ENCODE results near the gene LGI2.
"Not testable (repeated sequence)": the region's sequence is repeated elsewhere in the genome, so short reads cannot be mapped to it uniquely, and the experiment has no call there.

LGI2 gene, protein sequence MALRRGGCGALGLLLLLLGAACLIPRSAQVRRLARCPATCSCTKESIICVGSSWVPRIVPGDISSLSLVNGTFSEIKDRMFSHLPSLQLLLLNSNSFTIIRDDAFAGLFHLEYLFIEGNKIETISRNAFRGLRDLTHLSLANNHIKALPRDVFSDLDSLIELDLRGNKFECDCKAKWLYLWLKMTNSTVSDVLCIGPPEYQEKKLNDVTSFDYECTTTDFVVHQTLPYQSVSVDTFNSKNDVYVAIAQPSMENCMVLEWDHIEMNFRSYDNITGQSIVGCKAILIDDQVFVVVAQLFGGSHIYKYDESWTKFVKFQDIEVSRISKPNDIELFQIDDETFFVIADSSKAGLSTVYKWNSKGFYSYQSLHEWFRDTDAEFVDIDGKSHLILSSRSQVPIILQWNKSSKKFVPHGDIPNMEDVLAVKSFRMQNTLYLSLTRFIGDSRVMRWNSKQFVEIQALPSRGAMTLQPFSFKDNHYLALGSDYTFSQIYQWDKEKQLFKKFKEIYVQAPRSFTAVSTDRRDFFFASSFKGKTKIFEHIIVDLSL

DNA sequence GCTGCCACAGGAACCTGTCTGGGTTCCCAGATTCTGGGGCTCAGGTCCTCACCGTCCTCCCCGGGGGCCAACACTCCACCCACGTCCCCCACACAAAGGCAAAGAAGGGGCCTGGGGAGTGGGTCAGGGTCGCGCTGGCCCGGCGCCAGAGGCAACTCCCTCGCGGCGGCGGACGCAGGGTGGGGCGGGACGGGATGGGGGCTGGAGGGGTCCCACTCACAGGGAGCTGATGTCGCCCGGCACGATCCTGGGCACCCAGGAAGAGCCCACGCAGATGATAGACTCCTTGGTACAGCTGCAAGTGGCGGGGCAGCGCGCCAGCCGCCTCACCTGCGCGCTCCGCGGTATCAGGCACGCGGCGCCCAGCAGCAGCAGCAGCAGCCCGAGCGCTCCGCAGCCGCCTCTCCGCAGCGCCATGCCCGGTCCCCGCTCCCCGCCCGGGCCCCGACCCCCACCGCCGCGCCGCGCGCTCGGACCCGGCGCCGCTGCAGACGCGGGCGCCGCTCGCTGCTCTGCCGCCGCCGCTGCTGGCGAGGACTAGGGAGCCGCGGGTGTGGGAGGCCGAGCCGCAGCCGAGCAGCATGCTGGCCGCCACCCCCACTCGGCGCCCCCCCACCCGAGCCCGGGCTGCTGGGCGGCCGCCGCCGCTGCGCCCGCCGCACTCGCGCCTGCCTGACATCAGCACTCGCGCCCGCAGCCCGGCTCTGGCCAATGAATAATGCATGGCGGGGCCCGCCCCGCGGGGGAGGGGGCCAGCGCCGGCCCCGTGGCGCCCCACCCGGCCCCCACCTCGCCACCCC is at the start of gene LGI2:
Gene LGI2, minus strand, starts transcription at position 670 of the 800 bp plus-strand sequence. Its CDS starts 253 bp downstream, at position 417.
- no peak for DNase-seq

DNA sequence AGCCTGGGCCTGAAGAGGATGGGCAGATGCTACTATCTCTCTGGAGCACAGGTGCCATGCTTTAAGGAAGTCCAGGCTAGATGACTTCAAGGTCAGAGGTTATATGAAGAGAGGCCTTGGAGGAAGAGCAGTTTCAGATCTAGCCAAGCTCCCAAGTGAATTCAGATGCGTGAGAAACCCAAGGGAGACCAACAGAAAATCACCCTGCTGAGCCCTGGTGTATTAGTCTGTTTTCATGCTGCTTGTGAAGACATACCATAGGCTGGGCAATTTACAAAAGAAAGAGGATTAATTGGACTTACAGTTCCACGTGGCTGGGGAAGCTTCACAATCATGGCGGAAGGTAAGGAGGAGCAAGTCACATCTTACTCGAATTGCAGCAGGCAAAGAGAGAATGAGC is 47.8 kb upstream of the LGI2 start:
- no peak for DNase-seq

DNA sequence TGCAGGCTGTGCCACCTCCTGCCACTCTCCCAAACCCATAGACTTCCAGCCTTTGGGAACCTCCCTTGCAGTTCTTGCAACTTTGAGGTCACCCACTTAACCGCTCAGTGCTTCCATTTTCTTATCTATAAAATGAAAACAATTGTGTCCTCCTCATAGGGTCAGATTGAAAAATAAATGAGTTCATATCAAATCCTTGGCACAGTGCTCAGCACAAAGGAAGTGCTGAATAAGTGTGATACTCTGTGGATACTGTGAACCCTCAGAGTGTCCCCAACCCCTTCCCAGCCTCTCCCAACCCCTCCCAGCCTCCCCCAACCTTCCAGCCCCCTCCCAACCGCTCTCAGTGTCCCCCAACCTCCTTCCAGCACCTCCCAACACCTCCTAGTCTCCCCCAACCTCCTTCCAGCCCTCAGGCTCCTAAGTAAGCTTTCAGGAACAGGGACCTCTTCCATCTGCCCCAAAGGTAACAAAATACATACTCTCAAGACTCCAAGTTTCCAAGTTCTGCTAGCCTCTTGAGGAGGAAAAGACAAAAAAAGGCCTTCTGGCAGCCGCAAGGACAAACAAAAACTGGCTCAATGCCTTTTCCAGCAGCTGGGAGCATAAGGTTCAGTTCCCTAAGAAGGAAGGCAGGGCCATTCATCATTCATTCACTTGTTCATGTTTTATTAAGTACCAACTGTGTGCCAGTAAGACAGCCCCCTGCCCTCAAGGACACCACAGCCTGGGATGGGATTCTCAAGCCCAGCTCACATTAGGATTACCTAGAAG is 46.1 kb upstream of the LGI2 start:
- no peak for DNase-seq

DNA sequence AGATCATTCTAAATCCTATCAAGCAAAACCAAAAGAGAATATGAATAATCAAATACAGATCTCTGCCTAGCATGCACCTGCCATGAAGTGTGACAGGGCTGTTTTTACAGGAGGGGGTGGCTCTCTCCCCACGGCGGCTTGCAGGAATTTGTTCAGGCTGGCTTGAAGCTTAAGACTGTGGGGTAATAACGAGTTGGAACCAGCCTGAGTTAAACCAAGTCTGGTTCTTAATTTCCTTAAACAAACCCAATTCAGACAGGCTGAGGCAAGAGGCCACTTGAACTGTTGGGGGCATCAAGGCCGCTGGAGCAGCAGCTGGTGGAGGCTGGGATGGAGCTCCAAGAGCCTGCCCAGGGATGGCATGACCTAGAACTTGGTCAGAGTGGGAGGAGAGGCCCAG is 45.1 kb upstream of the LGI2 start:
- DNase-seq = no peak

DNA sequence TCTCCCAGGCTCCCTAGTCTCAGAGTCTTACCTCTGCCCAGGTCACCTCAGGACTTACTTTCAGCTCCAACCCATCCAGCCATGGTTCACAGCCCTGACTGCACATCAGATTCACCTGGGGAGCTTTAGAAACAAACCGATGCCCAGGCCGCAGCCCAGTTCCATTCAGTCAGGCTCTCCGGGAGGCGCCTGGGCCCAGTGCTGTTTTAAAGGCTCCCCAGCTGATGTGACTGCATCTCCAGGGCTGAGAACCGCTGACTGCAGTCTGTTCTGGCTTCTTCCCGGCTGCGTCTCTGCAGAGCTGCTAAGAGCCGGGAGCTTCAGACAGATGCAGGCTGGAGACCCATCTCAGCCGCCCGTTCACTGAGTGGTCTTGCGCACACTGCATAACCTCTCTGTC is 44.4 kb upstream of the LGI2 start:
- DNase-seq = no peak

DNA sequence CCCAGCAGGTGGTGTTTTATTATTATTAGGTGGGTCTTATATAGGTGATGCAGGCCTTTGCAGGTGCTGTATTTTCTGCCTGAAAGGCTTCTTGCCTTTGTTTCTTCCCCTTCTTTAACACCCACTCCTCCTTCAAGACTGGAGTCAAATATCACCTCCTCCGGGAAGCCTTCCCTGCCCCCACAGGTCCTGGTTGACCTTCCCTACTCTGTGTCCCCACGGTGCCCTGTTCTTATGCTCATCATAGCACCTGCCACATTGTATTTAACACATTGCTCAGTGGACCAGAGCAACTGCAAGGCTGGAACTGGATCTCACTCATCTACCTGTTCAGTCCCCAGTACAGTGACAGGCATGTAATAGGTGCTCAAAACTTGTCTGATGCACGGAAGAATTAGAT is 39.8 kb upstream of the LGI2 start:
- DNase-seq = no peak

DNA sequence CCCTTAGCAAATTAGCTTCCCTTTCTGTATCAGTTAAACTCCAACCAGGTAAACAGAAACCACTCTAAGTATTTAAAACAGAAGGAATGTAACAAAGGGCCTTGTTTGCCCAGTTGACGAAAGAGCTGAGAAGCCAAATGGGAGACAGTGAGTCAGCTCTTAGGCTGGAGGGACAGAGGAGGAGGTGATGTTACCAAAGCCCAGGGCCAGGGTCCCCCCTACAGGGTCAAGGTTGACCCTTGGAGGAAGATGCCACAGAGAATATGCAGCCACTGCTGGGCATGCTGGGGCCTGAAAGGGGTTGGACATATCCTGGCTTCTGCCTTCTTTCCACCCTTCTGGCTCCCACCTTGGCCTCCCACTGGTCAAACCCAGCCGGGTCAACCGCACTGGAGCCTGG is 38.3 kb upstream of the LGI2 start:
- DNase-seq = no peak

DNA sequence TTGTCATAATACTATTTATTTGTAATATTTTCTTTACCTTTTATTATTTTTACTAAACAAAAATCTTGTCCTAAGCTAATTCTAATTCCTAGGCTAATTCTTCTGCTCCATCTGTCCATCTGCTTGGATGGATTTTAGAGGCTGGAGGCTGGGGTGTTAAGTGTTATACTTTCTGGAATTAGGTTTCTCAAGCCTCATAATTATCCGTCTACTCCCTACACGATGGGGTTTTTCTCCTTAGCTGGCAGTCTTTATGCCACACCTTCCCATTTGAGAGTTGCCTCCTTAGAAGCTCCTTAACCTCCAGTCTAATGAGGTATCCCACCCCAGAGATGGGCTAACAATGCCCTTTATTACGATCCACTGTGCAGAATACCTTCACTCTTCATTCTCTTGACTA is 37.6 kb upstream of the LGI2 start:
- no peak for DNase-seq

DNA sequence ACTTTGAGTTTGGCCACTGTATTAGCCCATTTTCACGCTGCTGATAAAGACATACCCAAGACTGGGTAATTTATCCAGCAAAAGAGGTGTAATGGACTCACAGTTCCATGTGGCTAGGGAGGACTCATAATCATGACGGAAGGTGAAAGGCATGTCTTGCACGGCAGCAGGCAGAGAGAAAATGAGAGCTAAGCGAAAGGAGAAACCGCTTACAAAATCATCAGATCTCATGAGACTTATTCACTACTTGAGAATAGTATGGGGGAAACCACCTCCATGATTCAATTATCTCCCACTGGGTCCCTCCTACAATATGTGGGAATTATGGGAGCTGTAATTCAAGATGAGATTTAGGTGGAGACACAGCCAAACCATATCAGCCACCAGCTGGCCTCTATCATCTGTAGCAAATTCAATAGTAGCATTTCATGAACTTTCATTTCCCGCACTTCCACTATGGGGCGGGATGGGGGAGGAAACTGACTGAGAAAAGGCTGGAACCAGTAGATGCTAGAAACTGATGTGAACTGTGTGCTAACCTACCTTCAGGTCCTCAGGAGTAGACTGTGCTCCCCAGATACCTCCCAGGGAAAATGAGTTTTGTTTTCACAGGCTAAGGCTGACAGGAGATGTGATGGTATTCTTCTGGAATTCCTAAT is 35.3 kb upstream of the LGI2 start:
- no peak for DNase-seq

DNA sequence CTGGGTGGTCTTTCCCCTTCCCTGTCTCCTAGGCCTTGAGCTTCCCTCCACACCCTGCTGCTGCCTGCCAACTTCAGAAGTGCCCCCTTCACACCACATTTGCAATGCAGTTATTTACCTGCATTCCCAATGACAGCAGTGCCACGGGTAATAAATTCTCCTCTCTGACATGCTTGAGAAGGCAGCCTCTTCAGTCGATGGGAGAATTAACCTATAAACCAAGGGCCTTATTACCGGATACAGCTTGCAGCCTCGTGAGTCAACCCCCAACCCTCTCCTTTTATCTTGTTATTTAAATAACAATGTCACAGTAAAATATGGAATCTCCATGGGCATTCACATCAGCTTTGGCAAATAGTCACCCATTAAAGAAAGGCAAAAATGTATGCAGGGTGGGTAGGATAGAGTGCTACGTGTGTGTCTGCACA is 34.7 kb upstream of the LGI2 start:
- DNase-seq = no peak

DNA sequence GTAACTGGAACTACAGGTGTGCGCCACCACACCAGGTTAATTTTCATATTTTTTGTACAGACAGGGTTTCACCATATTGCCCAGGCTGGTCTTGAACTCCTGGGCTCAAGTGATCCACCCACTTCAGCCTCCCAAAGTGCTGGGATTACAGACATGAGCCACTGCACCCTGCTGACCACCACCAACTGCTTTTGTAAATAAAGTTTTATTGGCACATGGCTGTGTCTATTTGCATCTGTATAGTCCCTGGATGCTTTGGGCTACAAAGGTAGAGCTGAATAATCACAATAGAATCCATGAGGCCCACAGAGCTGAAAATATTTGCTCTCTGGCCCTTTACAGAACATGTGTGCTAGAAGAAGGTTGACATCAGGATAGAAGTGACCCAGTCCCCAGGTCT is 33.7 kb upstream of the LGI2 start:
- DNase-seq = not testable (repeated sequence)

DNA sequence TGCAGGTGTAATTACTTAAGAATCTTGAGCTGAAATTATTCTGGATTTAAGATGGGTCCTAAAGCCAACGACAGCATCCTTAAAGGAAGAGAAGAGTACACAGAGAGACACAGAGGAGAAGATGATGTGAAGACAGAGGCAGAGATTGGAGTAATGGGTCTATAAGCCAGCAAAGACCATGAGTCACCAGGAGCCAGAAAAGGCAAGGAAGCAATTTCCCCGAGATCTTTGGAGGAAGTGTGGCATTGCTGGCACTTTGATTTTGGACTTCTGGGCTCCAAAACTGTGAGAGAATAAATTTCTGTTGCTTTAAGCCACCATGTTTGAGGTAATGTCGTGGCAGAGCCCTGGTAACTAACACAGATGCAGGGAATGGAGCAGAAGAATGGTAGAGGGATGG is 32.4 kb upstream of the LGI2 start:
- DNase-seq = no peak

DNA sequence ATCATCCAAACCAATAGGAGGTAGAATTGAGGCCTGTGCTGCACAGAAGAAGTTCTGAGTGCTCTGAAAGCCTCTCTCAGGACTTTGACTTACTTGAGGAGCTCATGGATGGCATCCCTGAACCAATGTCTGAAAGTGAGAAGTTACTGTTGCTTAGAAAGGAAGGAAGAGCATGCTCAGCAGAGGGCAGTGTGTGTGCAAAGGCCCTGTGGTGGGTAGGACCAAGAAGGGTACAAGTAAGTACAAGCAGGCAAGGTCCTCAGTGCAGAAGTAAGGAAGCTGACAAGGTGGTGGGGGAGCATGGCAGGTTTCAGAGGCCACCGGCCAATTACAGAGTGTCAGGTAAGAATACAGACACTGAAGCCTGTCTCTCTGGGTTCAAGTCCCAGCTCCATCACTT is 31.4 kb upstream of the LGI2 start:
- no peak for DNase-seq

DNA sequence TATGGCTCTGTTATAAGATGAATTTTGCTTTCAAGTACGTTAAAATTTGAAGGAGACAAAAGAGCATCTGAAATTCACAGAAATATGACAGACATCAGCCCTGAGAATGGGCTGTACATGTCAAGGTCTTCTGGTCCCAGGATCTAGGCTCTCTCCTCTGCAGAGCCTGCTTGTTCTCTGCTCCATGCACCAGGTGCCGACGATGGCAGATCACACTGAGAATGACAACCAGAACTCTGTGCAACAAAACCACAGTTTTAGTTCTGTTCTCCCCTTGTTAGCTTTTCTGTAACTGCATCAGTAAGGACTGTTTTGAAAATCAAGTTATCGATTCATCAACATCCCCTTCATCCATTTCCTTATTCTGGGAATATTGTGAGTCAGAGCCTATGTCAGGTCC is 30.9 kb upstream of the LGI2 start:
- DNase-seq = no peak

DNA sequence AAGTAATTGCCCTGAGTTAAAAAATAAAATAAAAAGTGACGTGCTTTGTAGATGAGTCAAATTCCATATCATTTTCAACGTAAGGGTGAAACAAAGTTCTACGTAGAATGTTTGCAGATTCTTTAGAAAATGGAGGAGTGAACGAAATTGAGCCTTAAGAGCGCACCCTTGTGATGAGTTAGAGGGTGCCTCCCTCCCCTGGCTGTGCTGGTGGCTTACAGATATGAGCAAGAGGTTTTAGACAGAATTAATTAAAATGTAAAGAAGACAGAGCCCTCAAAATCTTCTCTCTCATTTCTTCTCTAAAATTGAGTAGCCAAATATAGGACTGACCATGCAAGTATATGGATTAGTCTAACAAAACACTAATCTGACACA is 30.2 kb upstream of the LGI2 start:
- DNase-seq = no peak

DNA sequence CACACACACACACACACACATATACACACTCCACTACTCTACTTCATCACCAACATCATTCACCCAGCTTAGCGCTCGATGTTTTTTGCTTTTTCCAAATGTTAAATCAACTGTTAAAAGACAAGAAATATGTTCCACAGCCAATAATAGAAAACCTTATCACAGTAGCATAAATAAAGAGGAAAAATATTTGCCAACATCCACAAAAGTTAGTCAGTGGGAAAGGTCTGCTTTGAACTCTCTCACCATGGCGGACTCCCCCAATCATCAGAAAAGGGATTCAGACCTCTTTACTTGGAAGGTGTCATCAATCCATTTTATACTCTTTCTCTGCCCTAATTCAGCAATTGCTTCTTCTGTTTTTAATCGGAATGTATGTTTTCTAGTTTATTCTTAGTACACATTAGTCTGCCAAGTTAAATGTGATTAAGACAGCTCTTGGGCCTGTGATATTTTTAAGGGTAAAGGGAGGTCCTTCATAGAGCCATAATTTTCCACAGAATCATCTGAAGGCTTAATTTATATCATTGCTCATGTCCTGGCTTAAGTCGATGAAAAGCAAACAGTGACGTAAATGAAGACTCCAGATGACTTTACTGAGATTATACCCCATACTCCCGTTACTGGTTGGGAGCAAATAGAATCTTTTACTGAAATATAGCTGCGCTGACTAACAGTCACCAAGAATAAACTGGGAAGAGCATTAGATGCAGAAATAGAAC is 29.7 kb upstream of the LGI2 start:
- DNase-seq = no peak

DNA sequence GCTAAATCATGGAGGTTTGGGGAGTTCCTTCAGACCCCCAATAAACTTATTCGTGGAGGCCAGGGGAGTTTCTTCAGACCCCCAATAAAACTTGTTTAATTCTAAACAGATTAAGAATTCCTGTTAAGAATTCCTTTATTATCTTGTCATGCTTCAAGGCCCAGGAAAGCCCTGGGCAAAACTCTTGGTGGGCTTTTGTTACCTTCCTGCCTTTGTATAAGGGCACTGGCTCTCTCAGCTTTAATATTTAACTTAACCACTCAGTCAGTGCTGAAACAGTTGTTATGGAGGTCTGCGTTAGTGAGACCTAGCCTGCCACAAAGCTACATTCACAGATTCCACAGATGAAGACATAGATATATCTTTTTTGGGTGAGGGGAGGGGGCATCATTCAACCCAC is 29.0 kb upstream of the LGI2 start:
- no peak for DNase-seq

DNA sequence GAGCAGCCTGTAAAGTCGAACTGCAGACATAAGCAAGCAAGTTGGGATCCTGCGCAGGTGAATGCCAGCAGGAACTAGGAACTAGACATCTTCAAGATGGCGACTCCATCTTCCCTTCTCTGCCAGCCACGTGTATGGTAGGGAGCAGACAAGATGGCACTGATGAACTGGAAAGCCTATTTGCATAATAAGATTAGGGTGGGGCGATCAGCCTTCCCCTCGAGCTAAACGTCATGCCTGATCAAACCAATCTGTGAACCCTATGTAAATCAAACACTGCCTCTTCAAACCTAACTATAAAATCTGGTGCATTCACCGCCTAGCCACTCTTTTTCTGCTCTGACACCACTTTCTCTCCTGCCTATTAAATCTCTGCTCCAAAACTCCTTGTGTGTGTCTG is 28.1 kb upstream of the LGI2 start:
- no peak for DNase-seq

DNA sequence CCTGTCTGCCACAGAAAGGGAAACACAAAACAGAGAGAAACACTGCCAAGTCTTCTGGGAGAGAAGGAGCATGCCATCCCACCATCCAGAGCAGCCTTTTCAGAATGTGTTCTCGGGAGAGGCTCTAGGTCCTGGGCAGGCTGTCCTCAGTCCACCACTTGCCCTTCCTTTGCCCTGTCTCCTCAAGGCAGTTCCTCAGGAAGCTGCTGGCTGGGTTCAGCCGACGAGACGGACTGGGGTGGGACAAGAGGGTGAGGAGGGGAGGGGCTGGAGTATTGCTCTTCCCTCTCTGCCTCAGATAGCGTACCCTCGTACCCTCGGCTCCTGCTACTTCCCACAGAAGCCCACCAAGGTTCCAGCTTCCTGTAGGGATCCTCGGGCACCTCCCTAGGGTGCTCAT is 26.6 kb upstream of the LGI2 start:
- no peak for DNase-seq

DNA sequence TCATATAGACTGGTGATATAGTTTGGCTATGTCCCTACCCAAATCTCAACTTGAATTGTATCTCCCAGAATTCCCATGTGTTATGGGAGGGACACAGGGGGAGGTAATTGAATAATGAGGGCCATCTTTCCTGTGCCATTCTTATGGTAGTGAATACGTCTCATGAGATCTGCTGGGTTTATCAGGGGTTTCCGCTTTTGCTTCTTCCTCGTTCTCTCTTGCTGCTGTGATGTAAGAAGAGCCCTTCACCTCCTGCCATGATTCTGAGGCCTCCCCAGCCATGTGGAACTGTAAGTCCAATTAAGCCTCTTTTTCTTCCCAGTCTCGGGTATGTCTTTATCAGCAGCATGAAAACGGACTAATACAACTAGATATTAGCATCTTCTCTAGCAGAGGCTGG is 21.3 kb upstream of the LGI2 start:
- DNase-seq = not testable (repeated sequence)

DNA sequence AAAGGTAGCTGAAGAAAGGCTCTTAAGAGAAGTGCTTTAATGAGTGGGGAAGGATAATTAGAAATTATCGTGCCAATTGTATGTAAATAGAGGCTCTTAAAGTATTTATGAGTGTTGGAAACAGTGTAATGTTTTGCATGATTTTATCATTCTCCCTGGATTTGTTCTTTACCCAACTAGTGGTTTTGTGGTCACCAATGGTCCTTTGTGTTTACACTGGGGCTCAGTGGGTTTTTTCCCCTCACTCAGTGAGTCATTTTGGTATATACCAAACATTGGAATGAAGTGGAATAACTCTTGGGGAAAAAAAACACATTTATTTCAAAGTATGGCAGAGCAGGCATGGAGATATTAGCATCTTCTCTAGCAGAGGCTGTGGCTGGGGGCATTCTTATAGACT is 20.8 kb upstream of the LGI2 start:
- DNase-seq = no peak
